Raji (cell line): ENCODE measurements around the gene CCDC181.

Experiments used
- POLR2A ChIP-seq: IDR thresholded peaks from 2 replicates; pipeline ENCODE4 v1.6.1; 2011; ENCODE audit warnings: low read depth, low read length, control low read depth; ENCODE audit not compliant: insufficient read depth

The CCDC181 gene

GRCh38 chr1:169427081-169427641 lies at the start of gene CCDC181:
TSS of gene CCDC181 (minus strand) at chr1:169427474. CDS start at chr1:169424927, 2,547 bp downstream.
- TF ChIP-seq POLR2A, result no peak

GRCh38 chr1:169475806-169476387 lies 48.6 kb upstream of the CCDC181 start:
- no peak for TF ChIP-seq POLR2A

GRCh38 chr1:169474302-169474995 lies 47.2 kb upstream of the CCDC181 start:
- TF ChIP-seq POLR2A, result no peak

GRCh38 chr1:169473347-169473746 lies 46.1 kb upstream of the CCDC181 start:
- no peak for TF ChIP-seq POLR2A

- no peak for TF ChIP-seq POLR2A
These were observed 45.5 kb upstream of the CCDC181 start for GRCh38 chr1:169472738-169473137.

- no peak for TF ChIP-seq POLR2A
These were observed 41.7 kb upstream of the CCDC181 start for GRCh38 chr1:169468982-169469381.

GRCh38 chr1:169466259-169467230 lies 39.3 kb upstream of the CCDC181 start:
- TF ChIP-seq POLR2A, result no peak

- TF ChIP-seq POLR2A, result no peak
These were observed 38.0 kb upstream of the CCDC181 start for GRCh38 chr1:169465281-169465680.

GRCh38 chr1:169462385-169462784 lies 35.1 kb upstream of the CCDC181 start:
- TF ChIP-seq POLR2A, result no peak

GRCh38 chr1:169461390-169462000 lies 34.2 kb upstream of the CCDC181 start:
- no peak for TF ChIP-seq POLR2A

GRCh38 chr1:169460191-169460833 lies 33.0 kb upstream of the CCDC181 start:
- no peak for TF ChIP-seq POLR2A

- TF ChIP-seq POLR2A, result no peak
These were observed 30.2 kb upstream of the CCDC181 start for GRCh38 chr1:169457443-169457842.

- no peak for TF ChIP-seq POLR2A
These were observed 28.8 kb upstream of the CCDC181 start for GRCh38 chr1:169456029-169456428.

GRCh38 chr1:169452921-169453320 lies 25.6 kb upstream of the CCDC181 start:
- no peak for TF ChIP-seq POLR2A
